Astrocyte (in vitro differentiated cells and primary cell): ENCODE data around the gene C1QL4. TPM values are rescaled to one million over a fixed set of nuclear protein-coding genes. Genes with fewer than 3 reads are reported as not detected.
A peak's percentile ranks its signal among the peaks of the same experiment; 100 is the strongest.
"Not testable (repeated sequence)": the region's sequence is repeated elsewhere in the genome, so short reads cannot be mapped to it uniquely, and the experiment has no call there.

ENCODE experiments used
- DNase-seq: peaks from one replicate; pipeline ENCODE4 v3.0.0-alpha.2; 2010; ENCODE audit warnings: low read depth
- FAIRE-seq: peaks from 2 replicates; lab custom pipeline; 2011; peaks lifted over from hg19 to GRCh38; lab: Jason Lieb, UNC
- H2AFZ ChIP-seq: 2 replicates; pipeline ENCODE4 v1.6.0; 2012; ENCODE audit warnings: low read depth, low read length, inconsistent platforms
- H3K27ac ChIP-seq: 2 replicates; pipeline ENCODE4 v1.5.1; 2011; ENCODE audit warnings: low read depth, low read length, inconsistent platforms
- H3K27me3 ChIP-seq: 2 replicates; pipeline ENCODE4 v1.6.0; 2011; ENCODE audit warnings: low read length, inconsistent platforms; ENCODE audit not compliant: insufficient read depth
- H3K36me3 ChIP-seq: 2 replicates; pipeline ENCODE4 v1.5.1; 2011; ENCODE audit warnings: low read length, inconsistent platforms; ENCODE audit not compliant: insufficient read depth
- H3K4me1 ChIP-seq: 2 replicates; pipeline ENCODE4 v1.5.1; 2011; ENCODE audit warnings: low read length, inconsistent platforms; ENCODE audit not compliant: insufficient read depth
- H3K4me2 ChIP-seq: 2 replicates; pipeline ENCODE4 v1.6.0; 2012; ENCODE audit warnings: low read length, inconsistent platforms
- H3K4me3 ChIP-seq: 2 replicates; pipeline ENCODE4 v1.5.1; 2011; ENCODE audit warnings: low read depth, mild to moderate bottlenecking, low read length, inconsistent platforms; ENCODE audit not compliant: insufficient read depth
- H3K79me2 ChIP-seq: 2 replicates; pipeline ENCODE4 v1.6.0; 2012; ENCODE audit warnings: mild to moderate bottlenecking, low read length, inconsistent platforms; ENCODE audit not compliant: insufficient read depth
- H3K9ac ChIP-seq: 2 replicates; pipeline ENCODE4 v1.6.0; 2012; ENCODE audit warnings: mild to moderate bottlenecking, low read length, inconsistent platforms
- H3K9me3 ChIP-seq: 2 replicates; pipeline ENCODE4 v1.5.1; 2012; ENCODE audit warnings: low read depth, mild to moderate bottlenecking, low read length, inconsistent platforms; ENCODE audit not compliant: insufficient read depth
- H4K20me1 ChIP-seq: 2 replicates; pipeline ENCODE4 v1.6.0; 2012; ENCODE audit warnings: low read length, inconsistent platforms; ENCODE audit not compliant: insufficient read depth
- H3K27ac Mint-ChIP-seq: one replicate; pipeline ENCODE4 v1.8.0; 2021; ENCODE audit warnings: mild to moderate bottlenecking, mixed read lengths; ENCODE audit not compliant: unreplicated experiment
- H3K27me3 Mint-ChIP-seq: one replicate; pipeline ENCODE4 v1.8.0; 2021; ENCODE audit warnings: low read depth, mixed read lengths; ENCODE audit not compliant: unreplicated experiment
- H3K36me3 Mint-ChIP-seq: one replicate; pipeline ENCODE4 v1.8.0; 2021; ENCODE audit warnings: low read depth, mixed read lengths; ENCODE audit not compliant: unreplicated experiment
- H3K4me1 Mint-ChIP-seq: one replicate; pipeline ENCODE4 v1.8.0; 2021; ENCODE audit warnings: low read depth, mixed read lengths; ENCODE audit not compliant: unreplicated experiment
- H3K4me3 Mint-ChIP-seq: one replicate; pipeline ENCODE4 v1.8.0; 2021; ENCODE audit warnings: mild to moderate bottlenecking, moderate library complexity, mixed read lengths; ENCODE audit not compliant: unreplicated experiment
- H3K9me3 Mint-ChIP-seq: one replicate; pipeline ENCODE4 v1.8.0; 2021; ENCODE audit warnings: mild to moderate bottlenecking, mixed read lengths; ENCODE audit not compliant: unreplicated experiment
- EZH2 ChIP-seq: IDR thresholded peaks from 2 replicates; pipeline ENCODE4 v1.6.1; 2012; ENCODE audit warnings: mild to moderate bottlenecking, low read length, inconsistent platforms; ENCODE audit not compliant: insufficient read depth
- total RNA-seq: library from RNA; stranded (reverse); gene quantifications from 2 replicates; pipeline ENCODE4 v1.2.1, GENCODE V29; 2021
- TF ChIP-seq, protein P1 (sequence below): IDR thresholded peaks from 2 replicates; pipeline ENCODE4 v1.5.1; 2011; ENCODE audit warnings: low read depth, mild to moderate bottlenecking, inconsistent platforms, low read length, moderate library complexity; ENCODE audit not compliant: insufficient read depth

C1QL4 gene
- total RNA-seq, 1 donor from 2014 or later, result 0.09 TPM

DNA sequence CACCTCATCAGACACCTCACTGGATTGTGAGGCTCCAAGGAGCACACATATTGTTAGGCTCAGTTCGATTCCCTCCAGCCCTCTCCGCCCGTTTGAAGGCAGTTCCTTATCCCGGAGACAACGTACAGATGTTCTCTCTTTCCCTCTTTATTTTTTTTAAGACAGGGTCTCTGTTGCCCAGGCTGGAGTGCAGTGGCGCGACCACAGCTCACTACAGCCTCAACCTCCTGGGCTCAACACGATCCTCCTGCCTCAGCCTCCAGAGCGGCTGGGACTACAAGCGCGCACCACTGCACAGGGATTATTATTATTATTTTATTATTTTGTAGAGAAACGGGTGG, 14.7 kb downstream of the C1QL4 start:
- Histone ChIP-seq H3K4me1 (peaks cover 14% of the 10 kb centered on the region), H3K4me3 (peak overlapping the region; percentile 88), H2AFZ (peak overlapping the region; percentile 94), H3K27me3 (no peaks in the 10 kb centered on the region), H3K9ac (peak overlapping the region; percentile 89), H3K36me3 (peaks cover 4% of the 10 kb centered on the region), H3K79me2 (peaks cover 14% of the 10 kb centered on the region), H4K20me1 (no peaks in the 10 kb centered on the region), H3K27ac (peak overlapping the region; percentile 60), H3K4me2 (peak overlapping the region; percentile 96), H3K9me3 (no peaks in the 10 kb centered on the region)
- no peak for DNase-seq
- peak overlapping the region; percentile 89 for H3K4me3 Mint-ChIP-seq
- no peak for FAIRE-seq
- no peaks in the 10 kb centered on the region for H3K36me3 Mint-ChIP-seq
- TF ChIP-seq, protein P1, sequence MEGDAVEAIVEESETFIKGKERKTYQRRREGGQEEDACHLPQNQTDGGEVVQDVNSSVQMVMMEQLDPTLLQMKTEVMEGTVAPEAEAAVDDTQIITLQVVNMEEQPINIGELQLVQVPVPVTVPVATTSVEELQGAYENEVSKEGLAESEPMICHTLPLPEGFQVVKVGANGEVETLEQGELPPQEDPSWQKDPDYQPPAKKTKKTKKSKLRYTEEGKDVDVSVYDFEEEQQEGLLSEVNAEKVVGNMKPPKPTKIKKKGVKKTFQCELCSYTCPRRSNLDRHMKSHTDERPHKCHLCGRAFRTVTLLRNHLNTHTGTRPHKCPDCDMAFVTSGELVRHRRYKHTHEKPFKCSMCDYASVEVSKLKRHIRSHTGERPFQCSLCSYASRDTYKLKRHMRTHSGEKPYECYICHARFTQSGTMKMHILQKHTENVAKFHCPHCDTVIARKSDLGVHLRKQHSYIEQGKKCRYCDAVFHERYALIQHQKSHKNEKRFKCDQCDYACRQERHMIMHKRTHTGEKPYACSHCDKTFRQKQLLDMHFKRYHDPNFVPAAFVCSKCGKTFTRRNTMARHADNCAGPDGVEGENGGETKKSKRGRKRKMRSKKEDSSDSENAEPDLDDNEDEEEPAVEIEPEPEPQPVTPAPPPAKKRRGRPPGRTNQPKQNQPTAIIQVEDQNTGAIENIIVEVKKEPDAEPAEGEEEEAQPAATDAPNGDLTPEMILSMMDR, result no peak
- no peak for TF ChIP-seq EZH2
- H3K27me3 Mint-ChIP-seq, result peaks cover 5% of the 10 kb centered on the region
- peak overlapping the region; percentile 35 for H3K27ac Mint-ChIP-seq
- H3K4me1 Mint-ChIP-seq, result peaks cover 4% of the 10 kb centered on the region
- H3K9me3 Mint-ChIP-seq, result no peaks in the 10 kb centered on the region

DNA sequence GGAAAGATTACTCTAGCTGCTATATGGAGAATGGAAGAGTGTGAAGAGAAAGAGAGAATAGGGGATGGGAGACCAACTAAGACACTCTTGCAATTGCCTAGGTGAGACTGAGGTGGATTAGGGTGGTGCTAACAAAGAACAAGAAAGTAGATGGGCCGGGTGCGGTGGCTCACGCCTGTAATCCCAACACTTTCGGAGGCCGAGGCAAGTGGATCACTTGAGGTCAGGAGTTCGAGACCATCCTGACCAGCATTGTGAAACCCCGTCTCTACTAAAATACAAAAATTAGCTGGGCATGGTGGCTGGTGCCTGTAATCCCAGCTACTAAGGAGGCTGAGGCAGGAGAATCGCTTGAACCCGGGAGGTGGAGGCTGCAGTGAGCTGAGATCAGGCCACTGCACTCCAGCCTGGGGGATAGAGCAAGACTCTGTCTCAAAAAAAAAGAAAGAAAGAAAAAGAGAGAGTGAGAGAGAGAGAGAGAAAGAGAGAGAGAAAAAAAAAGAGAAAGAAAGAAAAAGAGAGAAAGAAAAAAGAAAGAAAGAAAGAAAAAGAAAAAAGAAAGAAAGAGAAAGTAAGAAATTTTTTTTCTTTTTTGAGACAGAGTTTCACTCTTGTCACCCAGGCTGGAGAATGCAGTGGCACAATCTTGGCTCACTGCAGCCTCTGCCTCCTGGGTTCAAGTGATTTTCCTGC, 16.4 kb downstream of the C1QL4 start:
- Histone ChIP-seq H3K4me1 (peaks cover 14% of the 10 kb centered on the region), H3K79me2 (peaks cover 14% of the 10 kb centered on the region)
- not testable (repeated sequence) for H3K4me2 ChIP-seq, H3K4me3 ChIP-seq, H3K4me1 Mint-ChIP-seq, H3K27ac ChIP-seq, H2AFZ ChIP-seq, H3K27me3 ChIP-seq, H4K20me1 ChIP-seq, H3K36me3 ChIP-seq, H3K27me3 Mint-ChIP-seq, DNase-seq, H3K9me3 ChIP-seq, FAIRE-seq, H3K27ac Mint-ChIP-seq, H3K4me3 Mint-ChIP-seq, H3K9me3 Mint-ChIP-seq, H3K36me3 Mint-ChIP-seq, H3K9ac ChIP-seq

DNA sequence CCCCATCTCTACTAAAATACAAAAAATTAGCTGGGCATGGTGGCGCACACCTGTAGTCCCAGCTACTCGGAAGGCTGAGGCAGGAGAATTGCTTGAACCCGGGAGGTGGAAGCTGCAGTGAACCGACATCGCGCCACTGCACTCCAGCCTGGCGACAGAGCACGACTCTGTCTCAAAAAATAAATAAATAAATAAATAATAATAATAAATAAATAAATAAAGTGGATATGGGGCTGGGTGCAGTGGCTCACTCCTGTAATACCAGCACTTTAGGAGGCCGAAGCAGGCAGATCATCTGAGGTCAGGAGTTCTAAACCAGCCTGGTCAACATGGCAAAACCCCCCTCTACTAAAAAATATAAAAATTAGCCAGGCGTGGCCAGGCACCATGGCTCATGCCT, 19.9 kb downstream of the C1QL4 start:
- H3K27me3 Mint-ChIP-seq, result peaks cover 12% of the 10 kb centered on the region
- not testable (repeated sequence) for H3K4me1 Mint-ChIP-seq, H3K36me3 ChIP-seq, H3K4me2 ChIP-seq, H3K4me3 Mint-ChIP-seq, H3K9me3 ChIP-seq, H3K27ac Mint-ChIP-seq, H3K4me1 ChIP-seq, H3K36me3 Mint-ChIP-seq, H3K27ac ChIP-seq, H3K79me2 ChIP-seq, H3K9ac ChIP-seq, H3K4me3 ChIP-seq, H3K9me3 Mint-ChIP-seq, DNase-seq, H2AFZ ChIP-seq, H3K27me3 ChIP-seq, FAIRE-seq, H4K20me1 ChIP-seq
